Left cardiac atrium (tissue), 4 donors: Measurements from ENCODE around the gene EIF3I. TPM values are rescaled to one million over a fixed set of nuclear protein-coding genes. Genes with fewer than 3 reads are reported as not detected.

ENCODE experiments used
- ATAC-seq, 2 donors: fragments of 200-7000 bp; cut with Tn5 transposase; one replicate each; pipeline ENCODE4 v1.9.1; 2020; ENCODE audit warnings: mild to moderate bottlenecking in 2 of 2, moderate library complexity in 2 of 2
- DNase-seq: peaks from one replicate; pipeline ENCODE4 v3.0.0-alpha.2; 2020
- intact Hi-C, 2 donors: fragments of 100-400 bp; cut with DNase I; formaldehyde crosslinking; loops; one replicate each; pipeline versions ENCODE4 v1.14.1 to v1.15.1; 2022 to 2023
- total RNA-seq, 2 donors: library from RNA; stranded (reverse); fragmentation: NEBNext Ultra II Directional; extraction: Animal tissue kit (Norgen Biotek cat#: 25700); gene quantifications; one replicate each; pipeline ENCODE4 v1.2.1, GENCODE V29; 2021
- donor health status: DM: no; HTN: yes; CAD: no.
- donor health status: DM: no; HTN: yes; CAD: no; lungs with severe emphysema.
- donor health status: DM: yes; HTN: yes; CAD: no.
- donor health status: Dilated cardiomyopathy.

EIF3I gene
- total RNA-seq, 2 donors from 2014 or later, result 95.1 to 110 TPM

DNA sequence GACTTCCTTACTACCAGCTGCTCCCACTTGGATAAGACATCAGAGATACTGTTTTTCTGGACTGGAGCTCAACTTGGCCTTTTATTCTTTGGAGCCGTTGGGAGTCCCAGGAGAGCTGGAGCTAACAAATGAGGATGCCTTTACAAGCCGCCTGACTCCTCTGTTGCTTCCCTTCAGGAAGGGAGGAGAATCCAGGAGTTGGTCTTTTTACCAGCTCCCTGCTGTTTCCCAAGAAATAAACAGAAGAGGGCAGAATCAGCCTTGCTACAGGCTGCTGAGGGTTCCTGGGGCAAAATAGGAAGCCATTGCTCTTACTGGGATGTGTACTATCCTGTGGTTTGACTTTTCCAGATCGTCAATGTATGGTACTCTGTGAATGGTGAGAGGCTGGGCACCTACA, 1.5 kb downstream of the EIF3I start:
- intact Hi-C loops, result no loop called here
- ATAC-seq, result no peak
- no peak for DNase-seq

DNA sequence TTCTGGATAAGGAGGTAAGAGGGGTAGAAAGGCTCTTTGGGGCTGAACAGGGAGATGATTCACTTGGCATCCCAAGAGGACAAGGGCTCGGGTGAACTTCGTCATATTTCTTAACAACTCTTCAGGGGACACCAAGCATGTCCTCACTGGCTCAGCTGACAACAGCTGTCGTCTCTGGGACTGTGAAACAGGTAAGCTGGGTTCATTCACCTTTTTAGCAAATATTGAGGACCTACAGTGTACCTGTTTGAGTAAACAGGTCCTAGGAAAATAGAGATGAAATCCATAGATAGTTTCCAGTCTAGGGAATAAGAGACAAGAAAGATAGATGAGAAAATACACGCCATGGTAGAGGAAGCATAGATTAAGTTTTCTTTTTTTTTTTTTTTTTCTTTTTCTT, 2.1 kb downstream of the EIF3I start:
- intact Hi-C loops, result no loop called here
- ATAC-seq, result no peak
- no peak for DNase-seq

DNA sequence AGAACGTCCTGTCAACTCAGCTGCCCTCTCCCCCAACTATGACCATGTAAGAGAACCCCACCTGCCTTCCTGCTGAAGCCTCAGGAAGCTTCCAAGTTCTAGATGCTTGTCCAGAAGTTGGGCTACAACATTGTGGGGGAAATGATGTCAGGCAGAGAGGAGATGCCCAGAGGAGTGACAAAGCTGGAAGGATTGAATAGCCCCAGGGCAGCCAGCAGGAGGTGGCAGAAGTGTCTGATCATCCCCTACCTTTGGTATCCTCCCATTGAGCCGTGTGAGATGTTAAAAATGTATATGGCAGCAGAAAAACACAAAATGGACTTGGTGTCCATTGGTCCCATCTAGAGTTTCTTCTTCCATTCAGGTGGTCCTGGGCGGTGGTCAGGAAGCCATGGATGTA, 6.6 kb downstream of the EIF3I start:
- DNase-seq (no peak), ATAC-seq (no peak)
- intact Hi-C loops, result no loop called here

DNA sequence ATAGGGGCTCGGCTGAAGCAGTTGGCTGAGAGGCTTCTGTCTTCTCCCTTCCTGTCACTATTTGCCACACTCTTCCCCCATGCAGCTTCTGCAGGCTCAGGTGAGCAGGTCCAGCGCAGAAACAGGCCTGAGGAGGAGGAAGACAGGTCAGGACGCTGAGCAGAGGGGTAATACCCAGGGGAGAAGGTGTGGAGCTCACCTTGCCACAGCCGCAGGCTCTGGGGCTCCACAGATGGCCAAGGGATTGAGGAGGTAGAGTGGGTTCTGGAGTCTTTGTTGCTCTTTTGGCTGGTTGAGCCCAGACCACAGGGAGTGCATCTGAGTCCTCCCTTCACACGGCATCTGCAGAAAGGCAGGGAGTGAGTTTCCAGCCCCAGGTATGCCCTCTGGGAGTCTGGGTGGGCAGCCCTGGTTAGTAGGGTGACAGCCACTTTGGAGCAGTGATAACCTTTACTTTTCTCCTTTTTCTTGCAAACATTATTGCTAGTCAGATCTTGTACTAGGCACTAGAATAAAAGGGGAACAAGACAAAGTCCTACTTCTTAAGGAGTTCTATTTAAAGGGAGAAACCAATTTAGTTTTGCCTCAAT, 9.7 kb downstream of the EIF3I start:
- DNase-seq (no peak), ATAC-seq (no peak)
- intact Hi-C loops, result no loop called here

DNA sequence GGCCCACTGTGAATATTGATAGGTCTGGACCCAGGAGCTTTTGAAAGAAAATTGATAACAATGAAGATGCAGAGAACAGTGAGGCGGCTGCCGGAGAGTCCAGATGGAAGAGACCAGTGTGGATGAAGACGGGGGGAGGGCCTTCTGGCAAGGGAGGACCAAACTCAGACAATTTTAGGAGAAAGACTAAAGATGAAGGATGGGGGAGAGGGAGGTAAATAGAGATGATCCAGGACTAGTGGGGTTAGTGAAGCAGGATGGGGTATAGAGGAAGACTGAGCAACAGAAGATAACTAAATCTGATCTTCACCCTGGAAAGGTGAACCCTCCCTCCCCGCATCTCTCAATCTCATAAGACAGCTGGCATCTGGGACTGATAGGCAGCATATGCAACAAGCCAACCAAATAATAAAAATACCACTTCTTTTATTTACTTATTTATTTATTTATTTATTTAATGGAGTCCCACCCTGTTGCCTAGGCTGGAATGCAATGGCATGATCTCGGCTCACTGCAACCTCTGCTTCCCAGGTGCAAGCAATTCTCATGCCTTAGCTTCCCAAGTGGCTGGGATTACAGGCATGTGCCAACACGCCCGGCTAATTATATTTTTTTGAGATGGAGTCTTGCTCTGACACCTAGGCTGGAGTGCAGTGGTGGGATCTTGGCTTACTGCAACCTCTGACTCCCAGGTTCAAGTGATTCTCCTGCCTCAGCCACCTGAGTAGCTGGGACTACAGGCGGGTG, 10.5 kb downstream of the EIF3I start:
- ATAC-seq (no peak), DNase-seq (no peak)
- intact Hi-C loops, result no loop called here

DNA sequence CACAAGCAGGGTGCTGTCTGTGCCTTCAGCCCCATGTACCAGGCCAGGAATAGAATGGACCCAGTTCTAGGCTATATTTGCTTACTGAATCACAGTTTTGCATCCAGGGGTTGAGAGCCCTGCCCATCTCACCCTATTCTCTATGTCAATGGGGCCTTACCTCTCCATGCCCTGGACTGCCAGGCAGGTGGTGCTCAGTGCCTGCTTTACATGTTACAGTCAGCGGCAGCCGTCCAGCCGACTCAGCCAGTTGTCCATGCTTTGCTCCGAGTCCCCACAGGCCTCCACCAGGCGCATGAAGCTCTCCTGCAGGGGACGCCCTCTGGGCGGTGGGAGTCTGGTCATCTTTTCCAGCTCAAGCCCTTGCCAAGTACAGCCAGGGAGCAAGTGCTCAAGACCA, 12.6 kb downstream of the EIF3I start:
- ATAC-seq, result no peak
- intact Hi-C loops, result no loop called here
- no peak for DNase-seq

DNA sequence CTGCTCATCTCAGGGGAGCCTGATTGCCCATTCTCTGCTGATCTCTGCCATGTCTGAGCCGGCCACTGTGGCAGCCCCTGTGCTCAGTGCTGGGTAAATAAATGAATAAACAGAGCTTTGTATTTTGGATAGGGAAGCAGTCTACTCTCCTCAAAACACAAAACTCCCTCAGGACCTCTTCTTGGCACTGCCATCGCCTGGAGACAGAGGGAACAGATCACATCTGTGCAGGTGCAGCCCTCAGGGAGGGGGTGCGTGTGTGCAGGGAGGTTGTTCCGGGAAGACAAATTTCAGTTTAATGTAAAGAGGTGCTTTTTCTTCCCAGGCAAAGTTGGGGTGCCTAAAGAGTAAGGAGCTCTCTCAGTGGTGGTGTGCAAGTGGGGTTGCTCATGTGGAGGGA, 17.1 kb downstream of the EIF3I start:
- intact Hi-C loops, result no loop called here
- DNase-seq (no peak), ATAC-seq (no peak)

DNA sequence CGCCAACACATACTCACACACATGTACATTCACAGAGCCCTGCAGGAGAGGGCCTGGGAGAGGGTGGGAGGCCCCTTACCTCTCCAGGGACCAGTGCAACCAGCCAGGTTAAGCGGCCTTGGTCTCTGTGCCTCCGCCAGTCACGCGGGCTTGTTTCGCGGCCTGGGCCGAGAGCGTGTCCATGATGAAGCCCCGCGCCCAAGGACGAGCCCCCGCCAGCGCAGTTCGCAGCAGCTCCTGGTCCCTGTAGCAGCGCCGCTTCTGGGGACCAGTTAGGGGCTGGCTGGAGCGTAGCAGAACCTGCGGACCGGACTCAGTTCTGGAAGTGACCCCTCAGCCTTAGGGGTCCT, 17.6 kb downstream of the EIF3I start:
- ATAC-seq (peak in 1 of 2 donors; percentile 3), DNase-seq (no peak)
- intact Hi-C loops, result loop anchor here in 1 of 2 donors (10.0 kb wide), 1 partner anchor 55 kb away; the partner anchor contains the start of gene HDAC1

DNA sequence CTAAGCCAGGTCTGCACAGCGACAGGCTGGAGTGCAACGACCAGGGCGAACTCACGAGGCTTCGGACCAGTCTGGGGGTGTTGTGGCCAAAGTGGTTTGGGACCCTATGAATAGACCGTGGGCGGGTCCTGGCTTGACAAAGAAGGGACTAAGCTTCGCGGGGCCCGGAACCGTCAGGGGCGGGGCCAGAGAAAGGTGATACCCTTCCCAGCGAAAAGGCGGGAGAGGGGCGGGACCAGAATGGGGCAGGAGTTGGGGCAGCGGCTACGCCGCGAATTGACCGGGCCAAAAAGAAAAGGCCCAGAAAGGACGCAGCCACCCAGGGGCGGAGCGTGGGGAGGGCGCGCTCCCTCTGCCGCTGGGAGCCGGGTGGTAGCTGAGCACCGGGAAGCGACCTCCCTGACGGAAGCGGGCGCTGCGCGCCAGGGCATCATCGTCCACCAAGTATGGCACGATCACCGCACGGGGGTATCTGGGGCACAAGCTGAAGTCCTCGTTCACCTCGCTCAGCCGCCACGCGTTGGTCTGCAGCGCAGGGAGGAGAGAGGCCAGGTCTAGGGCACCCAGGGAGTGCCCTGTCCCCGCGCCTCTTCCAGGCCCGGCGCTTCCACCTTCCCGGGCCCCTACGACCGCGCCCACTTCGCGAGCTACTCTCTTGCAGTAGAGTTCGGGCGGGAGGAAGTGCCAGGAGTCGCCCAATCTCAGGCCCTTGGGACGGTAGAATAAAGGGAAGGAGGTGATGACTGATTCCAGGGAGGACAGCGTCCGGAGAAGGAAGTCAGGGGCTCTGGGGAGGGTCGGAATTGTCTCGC, 18.1 kb downstream of the EIF3I start:
- ATAC-seq (peak; percentile 86 to 87), DNase-seq (peak; percentile 77)
- intact Hi-C loops, result loop anchor here in 1 of 2 donors (10.0 kb wide), 1 partner anchor 54 kb away; the partner anchor contains the start of gene HDAC1

DNA sequence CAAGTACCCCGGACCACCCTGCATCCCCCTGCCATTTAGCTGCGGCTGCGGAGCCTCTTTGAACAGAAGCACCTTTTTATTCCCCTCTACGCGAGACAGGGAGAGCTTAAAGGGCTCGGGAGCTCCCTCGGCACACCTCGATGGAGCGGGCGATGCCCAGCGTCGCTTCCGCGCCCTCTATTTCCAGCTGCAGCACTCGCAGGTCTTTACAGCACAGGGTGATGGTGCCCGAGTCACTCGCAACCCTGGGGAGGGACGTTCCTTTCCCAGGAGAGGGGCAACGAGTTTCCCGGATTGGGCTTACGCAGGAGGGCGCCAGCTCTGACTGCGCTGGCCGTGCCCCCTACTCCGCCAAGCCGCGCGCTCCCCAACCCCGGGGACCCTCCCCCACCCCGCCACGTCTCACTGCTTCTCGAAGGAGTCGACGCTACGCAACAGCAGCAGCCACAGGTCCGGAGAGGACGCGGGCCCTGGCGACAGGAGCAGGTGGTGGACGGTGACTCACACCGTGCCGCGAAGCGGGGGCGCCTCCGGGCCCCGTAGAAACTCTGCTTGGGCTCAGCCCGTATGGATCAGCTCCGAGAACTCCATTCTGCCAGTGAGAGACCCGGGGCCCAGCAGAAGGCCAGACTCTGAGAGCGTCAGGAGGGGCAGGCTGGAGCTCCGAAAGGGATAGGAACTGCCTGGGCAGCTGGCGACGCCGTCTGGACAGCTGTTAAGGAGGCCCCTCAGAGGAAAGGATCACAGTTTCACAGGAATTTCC, 19.0 kb downstream of the EIF3I start:
- intact Hi-C loops, result loop anchor here in 1 of 2 donors (10.0 kb wide), 1 partner anchor 54 kb away; the partner anchor contains the start of gene HDAC1
- peak; percentile 69 for DNase-seq
- peak; percentile 69 to 70 for ATAC-seq

DNA sequence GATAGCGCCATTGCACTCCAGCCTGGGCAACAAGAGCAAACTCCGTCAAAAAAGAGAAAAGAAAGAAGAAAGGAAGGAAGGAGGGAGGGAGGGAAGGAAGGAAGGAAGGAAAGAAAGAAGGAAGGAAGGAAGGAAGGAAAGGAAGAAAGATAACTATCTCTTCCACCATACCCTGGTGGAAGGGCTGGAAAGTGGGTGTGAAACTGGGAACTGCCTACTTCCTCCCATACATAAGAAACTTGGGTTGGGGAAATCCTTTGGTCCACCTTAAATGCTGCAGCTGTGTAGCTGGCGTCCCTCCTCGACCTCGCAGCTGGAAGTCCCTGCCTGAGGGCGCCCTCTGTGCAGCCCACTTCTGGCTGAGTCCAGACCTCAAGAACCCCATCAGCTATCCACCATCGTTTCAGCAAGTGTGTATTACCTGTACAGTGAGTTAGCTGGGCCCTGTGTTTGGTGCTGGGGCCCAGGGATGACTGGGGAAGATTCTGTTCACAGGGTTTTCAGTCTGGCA, 20.2 kb downstream of the EIF3I start:
- intact Hi-C loops, result loop anchor here in 1 of 2 donors (10.0 kb wide), 1 partner anchor 52 kb away; the partner anchor contains the start of gene HDAC1
- ATAC-seq (peak in 1 of 2 donors; percentile 7), DNase-seq (peak; percentile 46)

DNA sequence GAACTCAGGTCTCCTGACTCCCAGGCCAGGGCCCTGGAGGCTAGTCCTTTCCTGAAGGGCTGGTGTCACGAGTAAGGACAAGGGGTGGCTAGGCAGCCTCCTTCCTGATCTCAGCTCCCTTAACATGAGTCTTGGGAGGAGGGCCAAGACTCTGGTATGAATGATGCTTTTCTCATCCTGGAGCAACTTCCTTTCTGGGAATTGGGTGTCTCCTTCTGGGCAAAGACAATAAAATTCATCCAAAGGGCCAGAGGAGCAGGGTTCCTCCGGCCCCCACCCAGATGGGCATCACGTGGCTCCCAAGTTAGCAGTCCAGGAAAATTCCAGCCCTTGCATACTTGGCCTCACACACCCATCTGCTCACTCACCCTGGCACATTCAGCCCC, 24.7 kb downstream of the EIF3I start, which contains the start of gene FAM167B:
FAM167B (plus strand) TSS at position 335 of the 386 bp plus-strand sequence. CDS start 200 bp downstream, outside the sequence.
- intact Hi-C loops, result loop anchor here in 1 of 2 donors (10.0 kb wide), 1 partner anchor 48 kb away; the partner anchor contains the start of gene HDAC1
- peak; percentile 45 to 60 for ATAC-seq
- DNase-seq, result peak; percentile 72

DNA sequence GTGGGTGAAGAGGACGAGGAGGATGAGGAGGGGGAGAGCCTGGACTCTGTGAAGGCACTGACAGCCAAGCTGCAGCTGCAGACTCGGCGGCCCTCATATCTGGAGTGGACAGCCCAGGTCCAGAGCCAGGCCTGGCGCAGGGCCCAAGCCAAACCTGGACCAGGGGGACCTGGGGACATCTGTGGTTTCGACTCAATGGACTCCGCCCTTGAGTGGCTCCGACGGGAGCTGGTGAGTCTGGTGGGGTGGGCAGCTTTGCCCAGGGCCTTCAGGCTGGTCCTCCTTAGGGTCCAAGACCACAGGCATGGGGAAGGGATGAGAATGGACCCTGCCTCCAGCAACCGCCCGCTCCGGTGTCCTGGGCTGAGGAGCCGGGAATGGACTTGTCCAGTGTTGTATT, 25.2 kb downstream of the EIF3I start:
- ATAC-seq (peak in 1 of 2 donors; percentile 16), DNase-seq (peak; percentile 38)
- intact Hi-C loops, result loop anchor here in 1 of 2 donors (10.0 kb wide), 1 partner anchor 47 kb away; the partner anchor contains the start of gene HDAC1

DNA sequence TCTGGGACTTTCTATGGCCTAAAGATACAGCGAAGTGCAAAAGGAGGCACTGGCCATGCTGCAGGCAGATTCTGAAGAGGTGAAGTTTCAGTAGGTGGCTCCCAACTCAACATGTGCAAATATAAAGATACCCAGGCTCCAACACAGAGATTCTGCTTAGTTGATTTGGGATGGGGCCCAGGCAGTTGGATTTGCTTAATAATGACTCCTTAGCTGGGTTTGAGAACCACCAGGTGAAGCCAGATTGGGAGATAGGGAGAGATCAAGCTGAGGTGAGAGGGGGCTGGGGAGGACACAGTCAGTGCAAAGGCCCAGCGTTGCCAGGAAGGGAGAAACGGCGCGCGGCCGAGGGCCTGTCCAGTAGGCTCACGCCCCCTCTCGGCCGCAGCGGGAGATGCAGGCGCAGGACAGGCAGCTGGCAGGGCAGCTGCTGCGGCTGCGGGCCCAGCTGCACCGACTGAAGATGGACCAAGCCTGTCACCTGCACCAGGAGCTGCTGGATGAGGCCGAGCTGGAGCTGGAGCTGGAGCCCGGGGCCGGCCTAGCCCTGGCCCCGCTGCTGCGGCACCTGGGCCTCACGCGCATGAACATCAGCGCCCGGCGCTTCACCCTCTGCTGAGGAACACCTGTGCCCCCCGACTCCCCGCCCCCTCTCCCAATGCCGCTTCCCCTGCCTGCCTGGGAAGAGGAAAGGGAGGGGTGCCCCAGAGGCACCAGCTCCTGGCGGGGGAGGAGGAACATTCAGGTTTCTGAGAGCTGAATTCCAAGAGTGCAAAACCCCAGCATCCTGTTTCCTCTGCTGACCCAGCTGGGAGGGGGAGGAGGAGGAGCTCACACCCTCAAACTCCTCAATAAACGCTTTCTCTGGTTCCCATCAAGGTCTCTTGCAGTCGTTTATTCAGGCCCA, 26.0 kb downstream of the EIF3I start:
- intact Hi-C loops, result loop anchor here in 1 of 2 donors (10.0 kb wide), 1 partner anchor 47 kb away; the partner anchor contains the start of gene HDAC1
- ATAC-seq (peak; percentile 56 to 79), DNase-seq (peak; percentile 90)

DNA sequence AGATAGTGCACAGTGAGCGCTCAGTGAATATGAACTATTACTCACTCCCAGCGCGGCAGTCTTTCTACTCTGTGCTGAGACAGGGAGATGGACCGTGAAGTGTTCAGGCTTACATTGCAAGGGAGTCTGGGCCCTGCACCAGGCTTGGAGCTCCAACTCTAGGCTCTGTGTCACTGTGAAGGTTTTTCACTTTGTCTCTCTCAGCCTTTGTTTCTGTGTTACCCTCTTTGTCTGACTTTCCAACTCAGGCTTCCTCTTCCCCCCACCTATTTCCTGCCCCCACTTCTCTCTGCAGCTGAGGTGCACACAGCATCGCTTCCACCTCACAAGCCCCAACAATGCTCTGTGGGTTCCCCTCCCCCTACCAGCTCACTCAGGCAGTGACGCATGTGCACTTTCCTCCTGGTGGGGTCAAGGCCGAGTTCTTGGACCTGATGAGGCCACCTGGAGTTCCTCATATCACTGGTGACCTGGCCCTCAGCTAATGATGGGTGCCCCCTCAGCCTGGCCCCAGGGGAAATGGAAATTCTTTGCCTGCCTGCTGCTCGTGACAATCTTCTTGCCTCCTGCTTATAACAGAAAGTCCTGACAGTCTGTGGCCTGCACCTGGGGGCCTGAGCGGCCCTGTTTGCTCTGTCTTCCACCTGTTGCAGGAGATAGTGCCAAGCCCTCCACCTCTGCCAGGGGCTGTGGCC, 27.8 kb downstream of the EIF3I start:
- intact Hi-C loops, result loop anchor here in 1 of 2 donors (10.0 kb wide), 1 partner anchor 45 kb away; the partner anchor contains the start of gene HDAC1
- DNase-seq (peak; percentile 44), ATAC-seq (peak; percentile 19 to 68)

DNA sequence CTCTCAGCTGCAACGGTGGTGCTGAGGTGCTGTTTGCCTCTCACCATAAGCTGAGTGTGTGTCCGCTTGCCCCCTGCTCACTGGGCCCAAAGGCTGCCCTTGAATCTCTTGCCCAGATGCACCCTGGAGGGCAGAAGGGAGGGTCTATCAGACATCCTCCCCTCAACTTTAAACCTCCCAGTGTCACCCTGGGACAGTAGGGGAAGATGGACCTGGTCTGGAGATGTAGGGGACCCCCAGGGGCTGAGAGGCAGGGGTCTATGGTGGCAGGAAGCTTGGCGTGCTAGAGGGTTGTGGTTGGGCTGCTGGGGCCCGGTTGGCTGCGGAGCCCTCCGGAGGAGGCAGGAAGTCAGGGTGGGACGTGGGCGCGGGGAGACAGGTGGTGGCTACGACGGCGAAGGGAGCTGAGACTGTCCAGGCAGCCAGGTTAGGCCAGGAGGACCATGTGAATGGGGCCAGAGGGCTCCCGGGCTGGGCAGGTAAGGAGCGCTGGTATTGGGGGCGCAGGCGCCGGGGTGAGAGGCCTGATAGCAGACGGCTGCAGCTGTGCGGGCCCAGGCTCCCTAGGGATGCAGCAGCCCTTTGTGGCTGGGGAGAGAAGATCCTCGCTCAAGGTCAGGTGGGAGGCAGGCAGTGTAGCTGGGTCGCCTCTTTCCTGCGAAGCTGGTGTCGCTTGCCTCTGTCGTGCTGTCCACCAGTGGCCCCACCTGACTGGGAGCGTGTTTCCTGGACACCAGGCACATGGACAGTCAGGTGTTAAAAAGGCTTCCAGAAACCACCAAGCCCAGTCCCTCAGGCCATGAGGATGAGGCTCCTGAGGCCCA, 28.9 kb downstream of the EIF3I start, which contains the start of gene LCK:
LCK (plus strand) TSS at position 373 of the 824 bp plus-strand sequence. CDS start 23,065 bp downstream, outside the sequence.
- DNase-seq, result no peak
- intact Hi-C loops, result no loop called here

More for the DNA sequence above, 28.9 kb downstream of the EIF3I start, which contains the start of gene LCK:
- ATAC-seq, result no peak
